HG03432 (cell line): ENCODE measurements around the gene LRP3.
"Not testable (repeated sequence)": the region's sequence is repeated elsewhere in the genome, so short reads cannot be mapped to it uniquely, and the experiment has no call there.

ENCODE experiments used
- ATAC-seq: cut with Tn5 transposase; IDR thresholded peaks from one replicate; pipeline ENCODE4 v1.9.1; 2021; ENCODE audit warnings: mild to moderate bottlenecking, moderate library complexity; ENCODE audit not compliant: unreplicated experiment

LRP3 gene

DNA sequence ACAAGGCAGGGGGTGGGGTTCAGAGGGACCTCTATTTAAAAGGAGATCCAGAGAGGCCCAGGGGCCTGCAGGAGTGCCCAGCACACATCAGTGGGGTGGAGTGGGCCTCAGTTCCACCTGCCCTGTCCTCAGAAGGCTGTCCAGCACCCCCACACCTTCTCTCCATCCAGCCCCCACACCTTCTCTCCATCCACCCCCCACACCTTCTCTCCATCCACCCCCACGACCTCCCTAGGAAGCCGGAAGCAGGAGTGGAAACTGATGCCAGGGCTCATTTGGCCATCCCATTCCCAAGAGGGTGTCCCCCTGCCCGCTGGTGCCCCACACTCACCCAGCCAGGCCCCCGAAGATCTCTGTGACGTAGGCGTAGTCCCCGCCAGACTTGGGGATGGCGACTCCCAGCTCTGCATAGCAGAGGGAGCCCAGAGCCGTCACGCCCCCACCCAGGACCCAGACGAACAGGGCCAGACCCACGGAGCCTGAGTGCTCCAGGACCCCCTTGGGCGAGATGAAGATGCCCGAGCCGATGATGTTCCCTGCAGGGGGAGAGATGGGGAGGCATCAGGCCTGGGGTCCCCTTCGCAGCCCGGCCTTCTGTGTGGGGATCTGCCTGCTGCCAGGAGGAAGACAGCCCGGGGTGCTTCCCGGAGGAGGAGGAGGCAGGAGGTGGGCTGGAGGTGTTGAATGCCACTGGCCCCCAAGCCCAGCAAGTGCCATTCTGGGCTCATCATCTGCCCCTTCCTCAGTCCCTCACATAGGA lies 21.5 kb downstream of the LRP3 start:
- no peak for ATAC-seq

DNA sequence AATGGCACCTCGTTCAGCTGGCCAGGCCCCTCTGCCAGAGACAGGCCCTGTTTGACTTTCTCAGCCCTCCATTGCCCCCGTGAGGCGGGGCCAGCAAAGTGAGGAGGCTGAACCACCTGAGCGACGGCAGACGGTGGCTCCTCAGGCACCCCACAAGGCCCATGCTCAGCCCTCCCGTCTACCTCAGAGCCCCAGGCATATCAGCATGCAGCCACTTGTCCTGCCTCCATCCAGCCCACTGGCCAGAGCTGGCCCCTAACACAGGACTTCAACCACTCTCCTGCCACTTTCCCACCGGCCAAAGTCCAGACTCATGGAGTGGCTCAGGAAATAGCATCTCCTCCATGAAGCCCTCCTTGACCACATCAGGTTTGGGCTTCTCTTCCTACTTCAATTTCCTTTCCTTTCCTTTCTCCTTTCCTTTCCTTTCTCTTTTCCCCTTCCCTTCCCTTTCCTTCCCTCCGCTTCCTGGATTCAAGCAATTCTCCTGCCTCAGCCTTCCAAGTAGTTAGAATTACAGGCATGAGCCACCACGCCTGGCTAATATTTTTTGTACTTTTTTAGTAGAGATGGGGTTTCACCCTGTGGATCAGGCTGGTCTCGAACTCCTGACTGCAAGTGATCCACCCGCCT lies 22.2 kb downstream of the LRP3 start:
- no peak for ATAC-seq

DNA sequence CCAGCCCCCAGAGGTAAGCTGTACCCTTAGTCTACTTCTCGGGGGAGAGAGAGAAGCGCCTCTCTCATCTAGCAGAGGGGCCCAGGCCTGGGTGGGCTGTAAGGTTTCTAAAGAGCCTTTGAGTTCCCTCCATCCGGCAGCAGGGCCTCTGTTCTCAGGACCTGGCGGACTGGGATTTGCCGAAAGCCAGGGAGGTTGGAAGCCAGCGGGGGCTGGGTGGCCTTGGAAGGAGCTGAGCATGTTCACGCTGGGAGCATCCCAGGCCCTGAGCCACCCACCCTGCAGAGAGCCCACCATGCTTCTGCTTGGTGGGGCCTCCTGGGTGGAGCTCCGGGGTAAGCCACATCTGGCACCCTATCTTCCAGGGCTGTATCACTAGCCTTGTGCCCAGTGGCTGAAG lies 23.8 kb downstream of the LRP3 start:
- no peak for ATAC-seq

DNA sequence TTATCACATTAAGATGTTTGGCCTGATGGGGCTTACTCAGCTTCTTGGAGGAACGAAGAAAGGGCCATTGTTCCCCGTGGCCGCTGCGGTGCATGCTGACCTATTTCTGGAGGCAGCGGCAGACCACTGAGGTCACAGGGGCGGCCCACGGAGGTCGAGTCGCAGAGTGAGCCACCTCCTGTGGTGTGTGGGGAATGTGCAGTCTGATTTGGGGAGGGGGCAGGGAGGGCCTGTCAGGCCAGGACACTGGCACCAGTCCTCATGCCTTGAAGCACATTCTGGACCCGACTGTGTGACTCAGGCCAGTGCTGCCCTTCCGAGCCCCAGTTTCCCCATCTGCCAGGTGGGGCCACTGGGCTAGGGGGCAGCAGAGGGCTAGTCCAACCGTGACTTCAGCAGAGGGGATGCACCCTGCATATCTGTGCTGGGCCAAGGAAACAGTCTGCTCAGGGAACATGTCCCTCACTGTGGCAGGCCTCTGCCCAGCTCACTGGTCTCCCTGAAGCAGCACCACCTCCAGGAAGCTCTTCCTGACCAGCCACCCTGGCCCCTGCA lies 25.2 kb downstream of the LRP3 start:
- ATAC-seq, result no peak

DNA sequence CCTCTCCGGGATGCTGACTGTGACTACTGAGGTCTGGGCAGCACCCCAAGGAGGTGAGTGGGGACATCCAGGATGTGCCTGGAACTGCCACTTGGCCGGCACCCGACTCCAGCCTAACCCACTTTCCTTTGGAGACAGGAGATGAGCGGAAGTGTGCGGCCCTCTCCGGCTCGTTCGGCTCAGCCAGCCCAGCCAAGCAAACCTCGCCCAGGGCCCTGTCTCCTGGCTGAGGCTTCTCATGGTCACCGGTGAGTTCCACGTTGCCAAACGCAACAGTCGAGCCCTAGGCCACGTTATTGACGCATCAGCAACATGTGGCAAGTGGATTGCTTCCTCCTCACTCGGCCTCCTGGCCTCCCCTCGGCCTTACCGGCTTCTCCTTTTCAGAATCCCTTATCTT lies 26.0 kb downstream of the LRP3 start:
- no peak for ATAC-seq

DNA sequence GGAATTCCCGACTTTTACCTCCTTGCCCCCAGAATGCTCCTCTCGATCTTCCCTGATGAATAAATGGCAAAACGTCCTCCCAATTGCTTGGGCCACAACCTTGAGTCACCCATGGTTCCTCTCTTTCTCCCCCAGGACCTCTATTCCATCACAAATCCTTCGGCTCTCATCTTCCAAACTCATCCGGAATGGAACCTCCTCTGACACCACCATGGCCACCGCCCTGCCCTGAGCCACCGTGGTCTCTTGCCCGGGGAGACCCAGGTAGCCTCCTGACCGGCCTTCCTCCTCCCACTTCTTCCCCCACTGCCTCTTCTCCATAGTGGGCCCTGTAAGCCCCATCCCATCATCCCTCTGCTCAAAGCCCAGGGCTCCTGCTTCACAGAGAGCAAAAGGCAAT lies 26.6 kb downstream of the LRP3 start:
- no peak for ATAC-seq

DNA sequence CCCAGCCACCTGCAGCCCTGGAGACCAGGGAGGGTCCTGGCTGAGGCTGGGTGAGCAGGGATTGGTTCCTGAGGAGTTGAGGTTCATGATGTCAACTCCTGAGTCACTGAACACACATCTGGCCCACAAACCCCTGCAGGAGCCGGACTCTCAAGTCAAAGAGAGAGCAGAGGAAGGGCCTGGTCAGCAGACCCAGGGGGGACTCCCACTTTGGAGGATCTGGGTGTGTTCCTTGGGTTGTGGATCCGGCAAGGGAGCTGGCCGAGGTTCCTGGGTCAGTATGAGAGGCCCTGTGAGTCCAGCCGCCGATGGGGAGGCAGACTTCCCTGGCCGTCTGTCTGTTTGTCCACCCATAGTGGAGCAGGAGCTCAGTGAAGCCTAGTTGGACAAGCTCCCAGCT lies 27.5 kb downstream of the LRP3 start:
- no peak for ATAC-seq

DNA sequence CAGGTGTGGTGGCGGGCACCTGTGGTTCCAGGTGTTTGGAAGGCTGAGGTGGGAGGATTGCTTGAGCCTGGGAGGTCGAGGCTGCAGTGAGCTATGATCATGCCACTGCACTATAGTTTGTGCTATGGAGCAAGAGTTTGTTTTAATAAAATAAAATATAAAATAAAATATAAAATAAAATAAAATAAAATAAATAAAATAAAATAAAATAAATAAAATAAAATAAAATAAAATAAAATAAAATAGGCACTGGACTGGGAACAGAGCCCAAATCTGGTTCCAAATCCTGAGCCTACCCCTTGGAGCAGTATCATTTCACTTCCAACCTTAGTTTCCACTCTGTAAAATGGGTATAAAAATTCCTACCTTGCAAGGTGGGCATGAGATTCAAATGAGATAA lies 28.1 kb downstream of the LRP3 start:
- ATAC-seq, result not testable (repeated sequence)

DNA sequence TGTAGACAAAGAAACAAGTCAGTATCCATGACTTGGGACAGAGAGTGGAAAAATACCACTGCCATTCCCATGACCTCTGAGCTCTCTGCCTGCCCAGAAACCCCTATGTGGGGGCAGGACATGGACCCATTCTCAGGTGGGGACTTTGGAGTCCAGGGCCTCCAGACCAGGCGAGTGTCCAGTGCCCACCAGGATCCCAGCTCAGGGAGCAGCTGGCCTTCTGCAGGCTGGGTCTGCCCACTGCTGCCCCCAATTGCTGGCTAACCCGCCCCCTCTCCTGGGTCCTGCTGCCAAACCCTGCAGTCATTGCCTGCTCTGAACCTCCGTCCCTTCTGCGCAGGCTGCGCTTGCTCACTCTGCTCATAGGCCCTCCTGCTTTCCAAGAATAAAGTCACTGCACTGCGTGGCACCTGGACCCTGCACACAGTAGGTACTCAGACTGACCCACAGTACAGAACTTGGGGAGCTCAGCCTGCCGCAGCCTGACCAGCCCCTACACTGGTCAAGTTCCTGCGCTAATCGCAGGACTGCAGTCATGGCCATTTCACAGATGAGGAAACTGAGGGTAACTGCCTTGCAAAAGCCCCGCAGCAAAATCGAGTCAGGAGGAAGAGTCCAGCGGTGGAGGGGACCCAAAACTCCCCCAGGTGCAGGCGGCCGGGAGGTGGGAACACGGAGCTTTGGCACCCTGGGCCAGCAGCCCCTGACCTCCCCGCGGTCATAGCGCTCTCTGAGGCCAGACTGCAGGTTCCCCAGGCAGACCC lies 30.7 kb downstream of the LRP3 start:
- ATAC-seq, result no peak

DNA sequence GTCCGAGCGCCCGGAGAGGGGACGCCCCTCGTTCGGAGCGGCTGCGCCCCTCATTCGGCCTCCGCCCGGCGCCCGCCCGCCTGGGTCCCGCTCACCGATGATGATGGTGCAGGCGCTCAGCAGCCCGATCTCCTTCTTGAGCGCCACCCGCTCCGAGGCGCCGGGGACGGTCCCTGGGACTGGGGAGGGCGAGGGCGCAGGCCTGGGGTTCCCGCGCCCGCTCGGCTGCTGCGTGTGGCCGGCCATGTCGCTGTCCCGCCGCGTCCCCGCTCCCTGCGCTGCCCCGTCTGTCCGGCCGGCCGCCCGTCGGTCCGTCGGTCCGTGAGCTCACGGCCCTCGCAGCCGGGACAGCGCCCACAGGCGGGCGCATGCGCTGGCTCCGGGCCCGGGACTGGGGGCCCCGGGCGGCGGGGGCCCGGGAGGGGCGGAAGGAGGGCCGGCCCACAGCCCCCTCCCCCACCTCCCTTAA lies 31.4 kb downstream of the LRP3 start, which contains the start of gene SLC7A10:
Gene SLC7A10 (minus strand): TSS at position 393 of the 469 bp plus-strand sequence. CDS start 147 bp downstream, at position 246.
- ATAC-seq, result no peak

DNA sequence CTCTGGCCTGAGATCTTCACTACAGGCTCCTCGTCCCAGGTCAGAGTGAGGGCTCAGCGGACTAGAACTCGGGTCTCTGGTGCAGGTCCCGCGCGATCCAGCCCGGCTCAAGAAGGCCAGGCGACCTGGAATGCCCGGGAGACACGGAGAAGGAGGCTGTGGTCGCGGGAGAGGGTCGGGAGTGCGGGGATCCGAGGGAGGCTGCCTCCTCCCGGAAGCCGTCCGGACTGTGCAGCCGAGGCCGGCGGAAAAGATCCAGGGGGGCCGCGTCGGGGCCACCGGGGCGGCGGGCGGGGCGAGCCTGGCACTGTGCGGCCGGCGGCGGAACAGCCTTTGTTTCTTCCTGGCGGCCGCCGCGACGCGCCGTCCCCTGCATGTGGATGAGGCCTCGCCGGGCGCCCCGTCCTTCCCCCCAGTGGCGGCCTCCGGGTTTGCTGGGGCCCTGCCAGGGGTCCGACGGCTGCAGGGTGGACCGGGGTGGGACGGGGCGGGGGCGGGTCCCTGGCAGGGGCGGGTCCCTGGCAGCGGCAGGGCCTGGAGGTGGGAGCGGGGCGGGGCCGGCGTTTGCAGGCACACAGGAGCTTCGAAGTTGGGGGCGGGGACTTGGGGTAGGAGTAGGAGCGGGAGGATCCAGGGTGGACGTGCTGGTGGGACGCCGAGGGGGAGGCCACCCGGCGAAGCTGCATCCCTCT lies 32.6 kb downstream of the LRP3 start:
- no peak for ATAC-seq

DNA sequence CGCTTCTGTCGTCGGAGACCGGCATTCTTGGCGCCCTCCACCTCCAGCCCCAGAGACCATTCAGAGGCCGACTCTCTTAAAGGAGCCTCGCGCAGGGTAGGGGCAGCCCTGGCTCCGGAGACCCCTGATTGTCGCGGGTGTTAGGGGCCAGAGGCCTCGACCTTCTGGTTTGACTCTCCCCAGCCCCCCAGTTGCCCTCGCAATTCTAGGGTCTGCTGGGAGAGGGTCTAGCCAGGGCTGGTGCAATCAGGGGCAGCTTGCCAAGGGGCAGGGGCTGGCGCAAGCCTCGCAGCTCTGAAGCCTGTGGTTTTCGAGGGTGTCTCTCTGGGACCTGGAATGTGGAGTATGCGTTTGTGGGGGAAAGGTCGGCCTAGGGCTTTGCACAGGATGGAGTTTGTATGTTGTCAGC lies 33.1 kb downstream of the LRP3 start:
- ATAC-seq, result no peak

DNA sequence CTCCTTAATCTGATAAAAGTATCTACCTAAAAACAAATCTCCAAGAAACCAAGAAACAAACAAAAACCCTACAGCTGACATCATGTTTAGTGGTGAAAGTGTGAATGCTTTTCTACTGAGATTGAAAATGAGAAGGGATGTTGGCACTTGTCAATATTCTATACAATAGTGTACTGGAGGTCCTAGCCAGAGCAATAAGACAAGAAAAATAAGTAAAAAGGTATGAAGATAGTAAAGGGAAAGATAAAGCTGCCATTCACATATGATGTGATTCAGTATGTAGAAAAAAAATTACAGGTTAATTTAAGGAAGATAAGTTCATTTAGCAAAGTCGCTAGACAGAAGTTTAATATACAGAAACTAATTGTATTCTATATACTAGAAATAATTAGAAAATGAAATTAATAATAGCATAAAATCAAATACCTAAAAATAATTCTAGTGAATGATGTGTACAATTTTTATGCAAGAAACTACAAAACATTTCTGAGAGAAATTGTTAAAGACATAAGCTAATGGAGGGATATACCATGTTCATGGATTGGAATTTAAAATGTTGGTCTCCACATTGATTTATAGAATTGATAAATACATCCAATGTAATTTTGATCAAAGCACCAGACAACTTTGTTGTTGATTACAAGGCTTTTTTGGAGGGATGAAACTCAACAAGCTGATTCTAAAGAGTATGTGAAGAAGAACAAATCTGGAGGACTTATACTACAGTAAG lies 33.9 kb downstream of the LRP3 start:
- no peak for ATAC-seq

DNA sequence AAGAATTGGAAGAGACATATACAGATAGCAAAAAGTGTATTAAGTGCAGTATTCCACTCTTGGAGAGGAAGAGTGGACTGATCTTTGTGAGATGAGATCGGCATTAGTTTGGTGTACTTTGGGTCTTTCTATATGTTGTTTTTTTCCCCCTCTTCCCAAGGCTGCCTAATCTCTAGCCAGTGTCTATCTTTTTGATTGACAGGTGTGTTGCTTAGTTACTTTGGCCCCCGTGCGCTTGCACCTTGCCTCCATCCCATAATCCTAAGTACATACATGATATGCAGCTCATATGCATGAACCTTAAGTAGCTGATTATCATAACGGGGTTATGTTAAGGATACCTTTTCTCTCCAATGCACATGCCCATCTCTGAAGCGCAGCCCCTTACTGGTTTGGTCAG lies 35.8 kb downstream of the LRP3 start:
- no peak for ATAC-seq

DNA sequence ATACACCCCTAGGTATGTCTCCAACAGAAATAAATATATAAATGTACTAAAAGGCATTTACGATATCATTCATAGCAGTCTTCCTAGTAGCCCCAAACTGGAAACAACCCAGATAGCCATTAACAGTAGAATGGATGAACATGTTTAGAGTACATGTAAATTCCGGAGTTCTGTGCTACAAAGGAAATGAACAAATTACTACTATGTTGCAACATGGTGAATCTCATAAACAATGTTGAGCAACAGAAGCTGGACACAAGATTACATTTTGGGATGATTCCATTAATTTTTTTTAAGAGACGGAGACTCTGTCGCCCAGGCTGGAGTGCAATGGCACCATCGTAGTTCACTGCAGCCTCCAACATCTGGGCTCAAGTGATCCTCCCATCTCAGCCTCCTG lies 37.4 kb downstream of the LRP3 start:
- ATAC-seq, result no peak

DNA sequence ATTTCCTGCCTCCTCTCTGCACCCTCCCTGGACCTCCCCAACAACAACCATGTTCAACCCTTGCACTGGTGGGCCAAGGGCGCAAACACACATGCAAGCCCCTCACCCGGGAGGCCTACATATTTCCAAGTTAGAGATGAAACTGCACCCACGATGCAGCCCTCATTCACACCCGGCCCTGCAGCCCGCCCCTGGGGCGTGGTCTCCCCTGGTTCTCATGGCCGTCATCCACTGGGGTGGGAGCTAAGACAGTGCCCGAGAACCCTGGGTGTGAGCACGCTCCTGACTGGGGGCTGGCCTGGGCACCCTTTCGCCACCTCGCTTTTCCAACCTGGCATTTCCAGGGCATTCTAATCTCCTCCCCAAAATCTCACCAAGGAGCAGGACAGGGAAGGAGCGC lies 38.5 kb downstream of the LRP3 start:
- ATAC-seq, result no peak

DNA sequence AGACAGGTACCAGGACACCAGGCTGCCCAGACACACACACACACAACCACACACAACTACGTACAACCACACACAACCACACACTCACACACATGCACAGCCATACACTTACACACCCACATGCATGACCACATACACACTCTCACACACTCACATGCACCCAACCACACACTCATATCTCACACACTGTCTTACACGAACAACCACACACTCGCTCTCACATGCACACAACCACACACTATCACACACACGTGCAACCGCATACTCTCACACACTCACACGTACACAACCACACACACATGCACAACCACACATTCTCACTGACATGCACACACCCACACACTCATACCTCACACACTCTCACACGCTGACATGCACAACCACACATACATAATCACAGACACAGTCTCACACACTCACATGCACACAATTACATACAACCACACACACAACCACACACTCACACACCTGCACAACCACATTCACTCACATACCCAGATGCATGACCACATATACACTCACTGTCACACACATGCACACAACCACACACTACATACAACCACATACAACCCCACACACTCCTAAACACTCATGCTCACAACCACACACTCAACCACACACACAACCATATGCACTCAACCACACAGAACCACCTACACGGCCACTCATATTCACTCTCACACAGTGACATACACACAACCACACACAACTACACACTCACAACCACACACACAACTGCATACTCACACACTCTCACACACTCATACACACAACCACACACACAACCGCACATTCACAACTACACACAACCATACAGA lies 39.1 kb downstream of the LRP3 start:
- ATAC-seq, result no peak

DNA sequence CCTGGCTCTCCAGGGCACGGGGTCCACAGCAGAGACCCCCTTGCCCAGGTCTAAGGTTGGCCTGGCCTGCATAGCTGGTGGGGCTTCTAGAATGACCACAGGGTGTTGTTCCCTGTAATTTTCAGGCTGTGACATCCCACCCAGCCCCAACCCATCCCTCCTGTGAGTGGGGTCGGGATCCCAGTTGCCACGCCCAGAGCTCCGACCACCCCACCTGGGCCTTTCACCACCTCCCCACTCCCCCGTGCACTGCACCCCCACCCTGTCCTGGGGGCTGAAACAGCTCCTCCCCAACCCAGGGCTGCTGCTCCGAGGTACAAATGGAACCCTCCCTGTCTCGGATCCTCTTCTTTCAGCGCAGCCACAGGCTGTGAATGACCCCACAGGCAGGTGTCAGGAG lies 40.0 kb downstream of the LRP3 start:
- ATAC-seq, result no peak

DNA sequence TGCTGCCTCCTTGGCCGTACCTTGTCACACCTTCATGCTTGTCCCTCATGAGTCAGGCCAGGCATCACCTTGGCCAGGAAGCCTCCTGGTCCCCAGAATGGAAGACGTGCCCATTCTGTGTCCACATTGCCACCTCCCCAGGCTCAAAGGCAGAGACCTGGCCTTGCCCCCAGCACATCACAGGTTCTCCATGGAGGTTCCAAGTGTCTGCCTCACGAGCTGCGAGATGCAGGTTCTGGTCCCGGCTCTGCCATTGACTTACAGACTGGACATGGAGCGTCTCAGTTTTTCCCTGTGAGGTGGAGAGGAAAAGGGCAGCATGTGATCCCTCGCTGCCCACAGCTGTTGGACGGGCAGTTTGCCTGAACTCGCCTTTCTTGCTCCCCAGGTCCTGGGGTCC lies 40.6 kb downstream of the LRP3 start:
- ATAC-seq, result no peak
